ENCODE data around the gene GABRB1. TPM values are rescaled to one million over a fixed set of nuclear protein-coding genes. Genes with fewer than 3 reads are reported as not detected.

Gene GABRB1
- total RNA-seq, 4 donors from 2014 or later, result 0.24 TPM; not detected in 3

DNA sequence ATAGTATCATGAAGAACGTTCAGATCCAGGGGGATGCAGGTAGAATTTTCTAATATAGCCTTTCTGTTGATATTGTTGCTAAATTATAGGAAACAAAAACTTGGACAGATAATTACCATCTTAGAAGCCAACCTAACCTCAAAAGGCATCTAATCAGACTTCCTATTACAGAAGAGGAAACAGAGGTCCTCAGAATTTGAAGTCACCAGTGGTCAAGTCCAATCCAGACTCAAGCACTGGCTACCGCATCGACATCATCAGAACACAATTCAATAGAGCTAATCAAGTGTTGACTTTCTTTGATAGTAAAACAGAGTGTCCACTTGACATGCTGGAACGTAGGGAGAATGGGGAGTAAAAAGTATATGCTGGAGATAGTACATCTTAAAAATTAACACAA is 443.4 kb downstream of the GABRB1 start:
- Histone ChIP-seq H3K27ac (no peak overlapping the region), H3K9me3 (no peaks in the 10 kb centered on the region), H3K4me1 (no peaks in the 10 kb centered on the region), H3K36me3 (no peaks in the 10 kb centered on the region), H3K27me3 (no peaks in the 10 kb centered on the region), H3K4me3 (replicated peaks in 1 of 3) (no peak overlapping the region)
- intact Hi-C loops (cut with DNase I), result loop anchor here (10.0 kb wide), 1 partner anchor 90 kb away; no protein-coding TSS in a partner anchor
- 81 to 82% methylated on average over 4 of the region's 4 CpGs for WGBS, 2 donors
- no peak for DNase-seq
- TF ChIP-seq, protein P1, sequence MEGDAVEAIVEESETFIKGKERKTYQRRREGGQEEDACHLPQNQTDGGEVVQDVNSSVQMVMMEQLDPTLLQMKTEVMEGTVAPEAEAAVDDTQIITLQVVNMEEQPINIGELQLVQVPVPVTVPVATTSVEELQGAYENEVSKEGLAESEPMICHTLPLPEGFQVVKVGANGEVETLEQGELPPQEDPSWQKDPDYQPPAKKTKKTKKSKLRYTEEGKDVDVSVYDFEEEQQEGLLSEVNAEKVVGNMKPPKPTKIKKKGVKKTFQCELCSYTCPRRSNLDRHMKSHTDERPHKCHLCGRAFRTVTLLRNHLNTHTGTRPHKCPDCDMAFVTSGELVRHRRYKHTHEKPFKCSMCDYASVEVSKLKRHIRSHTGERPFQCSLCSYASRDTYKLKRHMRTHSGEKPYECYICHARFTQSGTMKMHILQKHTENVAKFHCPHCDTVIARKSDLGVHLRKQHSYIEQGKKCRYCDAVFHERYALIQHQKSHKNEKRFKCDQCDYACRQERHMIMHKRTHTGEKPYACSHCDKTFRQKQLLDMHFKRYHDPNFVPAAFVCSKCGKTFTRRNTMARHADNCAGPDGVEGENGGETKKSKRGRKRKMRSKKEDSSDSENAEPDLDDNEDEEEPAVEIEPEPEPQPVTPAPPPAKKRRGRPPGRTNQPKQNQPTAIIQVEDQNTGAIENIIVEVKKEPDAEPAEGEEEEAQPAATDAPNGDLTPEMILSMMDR (IDR thresholded peaks at IDR 0.05), result no peak
- no peak for TF ChIP-seq POLR2A (IDR thresholded peaks at IDR 0.05)

DNA sequence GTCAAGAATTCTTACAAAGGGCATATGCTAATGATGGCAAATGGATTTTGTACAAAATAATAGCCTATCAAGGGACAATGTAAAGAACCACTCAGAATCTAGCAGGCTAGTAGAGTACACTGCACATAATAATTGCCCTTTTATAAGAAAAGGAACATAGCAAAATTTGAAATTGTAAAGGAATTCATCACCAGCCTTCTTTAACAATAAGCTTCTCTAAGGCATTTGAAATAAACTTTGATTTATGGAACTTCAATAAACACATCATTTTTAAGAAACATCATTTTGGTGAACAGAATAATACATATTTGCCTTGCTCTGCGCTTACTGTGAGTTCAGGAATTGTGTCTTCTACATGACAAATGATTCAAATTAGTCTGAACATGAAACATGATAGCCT is 444.0 kb downstream of the GABRB1 start:
- Histone ChIP-seq H3K9me3 (no peaks in the 10 kb centered on the region), H3K4me1 (no peaks in the 10 kb centered on the region), H3K27ac (no peak overlapping the region), H3K36me3 (no peaks in the 10 kb centered on the region), H3K4me3 (replicated peaks in 1 of 3) (no peak overlapping the region), H3K27me3 (no peaks in the 10 kb centered on the region)
- DNase-seq, result no peak
- intact Hi-C loops (cut with DNase I), result loop anchor here (10.0 kb wide), 1 partner anchor 89 kb away; no protein-coding TSS in a partner anchor
- 93 to 97% methylated on average over 1 of the region's 1 CpG for WGBS, 2 donors
- TF ChIP-seq POLR2A (IDR thresholded peaks at IDR 0.05), result no peak
- TF ChIP-seq, protein P1 (IDR thresholded peaks at IDR 0.05), result no peak

Other genes with a start within 250 kb of the GABRB1 start
- gene COX7B2, start 122.3 kb upstream of the GABRB1 start, total RNA-seq, result not detected
- under 1 TPM in 1 of 4 donors, not detected in 3; 0.08 TPM for gene GABRA4, start 38.0 kb upstream of the GABRB1 start, total RNA-seq

Data from thyroid gland (tissue), 4 donors.